ENCODE results near the gene ROPN1L.
"Not testable (repeated sequence)": the region's sequence is repeated elsewhere in the genome, so short reads cannot be mapped to it uniquely, and the experiment has no call there.

DNA sequence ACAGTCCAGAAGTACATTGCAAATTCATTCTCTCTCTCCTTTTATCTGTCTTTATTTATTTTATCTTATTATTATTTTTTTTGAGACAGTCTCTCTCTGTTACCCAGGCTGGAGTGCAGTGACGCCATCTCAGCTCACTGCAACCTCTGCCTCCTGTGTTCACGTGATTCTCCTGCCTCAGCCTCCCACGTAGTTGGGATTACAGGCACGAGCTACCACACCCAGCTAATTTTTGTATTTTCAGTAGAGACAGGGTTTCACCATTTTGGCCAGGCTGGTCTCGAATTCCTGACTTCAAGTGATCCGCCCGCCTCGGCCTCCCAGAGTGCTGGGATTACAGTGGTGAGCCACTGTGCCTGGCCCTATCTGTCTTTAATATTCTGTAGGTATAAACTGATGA is 72.9 kb downstream of the ROPN1L start:
- TF ChIP-seq, protein P1, sequence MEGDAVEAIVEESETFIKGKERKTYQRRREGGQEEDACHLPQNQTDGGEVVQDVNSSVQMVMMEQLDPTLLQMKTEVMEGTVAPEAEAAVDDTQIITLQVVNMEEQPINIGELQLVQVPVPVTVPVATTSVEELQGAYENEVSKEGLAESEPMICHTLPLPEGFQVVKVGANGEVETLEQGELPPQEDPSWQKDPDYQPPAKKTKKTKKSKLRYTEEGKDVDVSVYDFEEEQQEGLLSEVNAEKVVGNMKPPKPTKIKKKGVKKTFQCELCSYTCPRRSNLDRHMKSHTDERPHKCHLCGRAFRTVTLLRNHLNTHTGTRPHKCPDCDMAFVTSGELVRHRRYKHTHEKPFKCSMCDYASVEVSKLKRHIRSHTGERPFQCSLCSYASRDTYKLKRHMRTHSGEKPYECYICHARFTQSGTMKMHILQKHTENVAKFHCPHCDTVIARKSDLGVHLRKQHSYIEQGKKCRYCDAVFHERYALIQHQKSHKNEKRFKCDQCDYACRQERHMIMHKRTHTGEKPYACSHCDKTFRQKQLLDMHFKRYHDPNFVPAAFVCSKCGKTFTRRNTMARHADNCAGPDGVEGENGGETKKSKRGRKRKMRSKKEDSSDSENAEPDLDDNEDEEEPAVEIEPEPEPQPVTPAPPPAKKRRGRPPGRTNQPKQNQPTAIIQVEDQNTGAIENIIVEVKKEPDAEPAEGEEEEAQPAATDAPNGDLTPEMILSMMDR (IDR thresholded peaks at IDR 0.05) = not testable (repeated sequence)
- TF ChIP-seq POLR2AphosphoS5, POLR2A (IDR thresholded peaks at IDR 0.05): not testable (repeated sequence)
